GM21515 (cell line): ENCODE results near the gene AP3S1.
"Not testable (repeated sequence)": the region's sequence is repeated elsewhere in the genome, so short reads cannot be mapped to it uniquely, and the experiment has no call there.

Source experiments
- ATAC-seq: cut with Tn5 transposase; IDR thresholded peaks from one replicate; pipeline ENCODE4 v1.9.1; 2021; ENCODE audit not compliant: unreplicated experiment

The AP3S1 gene

DNA sequence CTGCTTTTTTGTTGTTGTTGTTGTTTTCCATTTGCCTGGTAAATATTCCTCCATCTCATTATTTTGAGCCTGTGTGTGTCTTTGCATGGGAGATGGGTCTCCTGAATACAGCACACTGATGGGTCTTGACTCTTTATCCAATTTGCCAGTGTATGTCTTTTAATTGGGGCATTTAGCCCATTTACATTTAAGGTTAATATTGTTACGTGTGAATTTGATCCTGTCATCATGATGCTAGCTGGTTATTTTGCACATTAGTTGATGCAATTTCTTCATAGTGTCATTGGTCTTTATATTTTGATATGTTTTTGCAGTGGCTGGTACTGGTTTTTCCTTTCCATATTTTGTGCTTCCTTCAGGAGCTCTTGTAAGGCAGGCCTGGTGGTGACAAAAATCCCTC lies 16.8 kb upstream of the AP3S1 start:
- not testable (repeated sequence) for ATAC-seq

GRCh38 chr5:115825948-115826347 lies 15.8 kb upstream of the AP3S1 start:
- no peak for ATAC-seq

GRCh38 chr5:115829913-115830312 lies 11.8 kb upstream of the AP3S1 start:
- ATAC-seq = no peak

- ATAC-seq = peak; percentile 81
Observed at GRCh38 chr5:115831163-115831768, 10.5 kb upstream of the AP3S1 start.

- no peak for ATAC-seq
Observed at GRCh38 chr5:115835481-115835880, 6.3 kb upstream of the AP3S1 start.

DNA sequence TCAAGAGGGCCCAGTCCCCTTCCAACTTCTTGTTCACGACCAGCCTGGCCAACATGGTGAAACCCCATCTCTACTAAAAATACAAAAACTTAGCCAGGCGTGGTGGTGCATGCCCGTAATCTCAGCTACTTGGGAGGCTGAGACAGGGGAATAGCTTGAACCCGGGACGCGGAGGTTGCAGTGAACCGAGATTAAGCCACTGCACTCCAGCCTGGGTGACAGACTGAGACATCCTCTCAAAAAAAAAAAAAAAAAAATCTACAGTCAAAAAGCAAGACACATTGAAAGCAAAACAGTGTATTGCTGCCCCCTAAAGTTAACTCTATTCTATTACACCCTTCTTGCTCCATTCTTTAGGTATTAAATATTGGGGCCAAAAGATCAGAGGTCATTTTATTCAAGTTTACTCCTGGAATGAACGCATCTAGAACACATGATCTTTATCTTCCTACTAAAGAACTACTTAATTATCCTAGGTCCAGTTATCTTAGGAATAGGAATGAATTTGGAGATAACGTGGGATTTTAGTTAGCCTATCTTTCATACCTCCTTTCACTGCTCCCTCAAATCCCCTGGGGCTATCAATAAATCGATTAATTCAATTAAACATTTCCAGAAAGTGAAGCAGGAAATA lies 2.7 kb upstream of the AP3S1 start:
- peak; percentile 24 for ATAC-seq

GRCh38 chr5:115840873-115841272 lies 862 bp upstream of the AP3S1 start:
- no peak for ATAC-seq

GRCh38 chr5:115842089-115842935 lies 577 bp downstream of the AP3S1 start:
- ATAC-seq = peak; percentile 37

- ATAC-seq = no peak
Observed at GRCh38 chr5:115842952-115843351, 1.2 kb downstream of the AP3S1 start.

DNA sequence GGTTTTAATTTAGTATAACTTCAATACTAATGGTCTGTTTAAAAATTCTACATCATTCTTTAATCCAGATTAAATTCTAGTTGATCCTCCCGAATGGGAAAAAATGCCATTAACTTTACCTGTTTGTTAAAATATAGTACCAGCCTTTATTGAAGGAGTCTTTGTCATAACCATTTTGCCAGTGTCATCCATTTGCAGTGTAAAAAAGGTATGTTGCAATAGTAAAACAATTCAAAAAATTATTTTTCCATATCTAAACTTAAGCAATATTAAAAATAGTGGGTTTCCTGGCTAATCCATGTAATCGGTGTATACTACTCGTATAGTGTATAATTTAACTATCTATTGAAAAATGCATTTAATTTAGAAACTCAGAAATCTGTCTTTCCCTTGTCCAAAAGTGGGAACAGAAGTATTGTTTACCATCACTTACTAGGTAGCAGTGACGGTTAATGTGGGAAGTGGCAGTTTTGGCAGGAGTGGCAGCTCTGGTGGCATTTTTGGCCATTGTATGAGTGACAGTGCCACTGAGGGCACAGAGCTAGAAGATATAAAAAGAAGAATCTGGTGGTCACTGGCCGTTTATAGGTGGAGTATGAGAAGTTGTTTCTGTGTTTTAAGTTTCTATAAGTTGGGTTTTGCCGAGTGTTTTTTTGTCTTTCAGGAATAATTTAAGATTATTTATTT lies 1.9 kb downstream of the AP3S1 start:
- no peak for ATAC-seq

- ATAC-seq = no peak
Observed at GRCh38 chr5:115844321-115844817, 2.6 kb downstream of the AP3S1 start.

GRCh38 chr5:115847290-115847689 lies 5.6 kb downstream of the AP3S1 start:
- ATAC-seq = no peak

DNA sequence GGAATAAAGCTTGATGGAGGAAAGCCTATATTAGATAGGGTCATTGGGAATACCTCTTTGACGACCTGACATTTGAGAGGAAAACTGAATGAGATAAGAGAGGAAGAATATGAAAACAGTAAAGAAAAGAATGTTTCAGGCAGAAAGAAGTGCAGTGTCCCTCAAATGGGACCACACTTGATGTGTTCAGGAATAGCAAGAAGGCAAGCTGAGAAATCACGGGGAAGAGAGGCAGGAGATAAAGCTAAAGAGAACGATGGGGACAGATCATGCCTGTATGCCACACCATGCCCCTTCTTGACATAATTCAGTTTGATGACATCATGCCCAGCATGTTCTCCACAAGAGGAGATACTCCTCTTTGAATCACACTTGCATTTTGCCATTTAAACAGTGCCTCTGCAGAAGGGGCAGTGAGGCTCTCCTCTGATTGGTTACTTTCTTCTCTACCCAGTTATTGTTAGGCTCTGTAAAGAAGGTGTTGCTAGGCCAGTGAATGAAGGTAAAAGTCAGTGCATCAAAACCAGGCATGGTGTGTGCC lies 7.6 kb downstream of the AP3S1 start:
- ATAC-seq = no peak

DNA sequence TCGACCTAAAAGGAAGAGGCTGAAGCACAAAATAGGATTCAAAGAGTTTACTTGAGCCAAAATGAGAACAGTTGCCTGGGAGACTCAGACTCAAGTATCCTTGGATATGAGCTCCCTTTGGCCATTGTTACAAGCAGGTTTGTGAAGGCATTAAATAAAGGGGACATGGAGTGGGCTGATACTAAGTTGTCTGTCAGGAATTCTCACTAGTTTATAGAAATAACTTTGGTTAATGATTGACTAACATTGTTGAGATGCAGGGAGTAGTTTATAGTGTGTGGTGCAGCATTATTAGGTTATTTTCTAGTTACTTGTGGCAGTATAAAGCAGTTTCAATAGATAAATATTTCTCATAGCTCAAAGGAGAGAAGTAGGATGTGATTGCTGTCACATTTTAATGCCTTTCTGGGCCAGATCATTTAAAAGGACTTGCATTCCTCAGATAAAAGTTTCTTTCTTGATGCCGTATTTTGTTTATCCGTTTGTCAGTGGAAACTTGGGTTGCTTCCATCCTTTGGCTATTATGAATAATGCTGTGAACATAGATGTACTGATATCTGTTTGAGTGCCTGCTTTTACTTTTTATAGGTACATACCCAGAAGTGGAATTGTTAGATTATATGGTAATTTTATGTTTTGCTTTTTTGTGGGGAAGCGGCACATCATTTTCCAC lies 9.1 kb downstream of the AP3S1 start:
- no peak for ATAC-seq

DNA sequence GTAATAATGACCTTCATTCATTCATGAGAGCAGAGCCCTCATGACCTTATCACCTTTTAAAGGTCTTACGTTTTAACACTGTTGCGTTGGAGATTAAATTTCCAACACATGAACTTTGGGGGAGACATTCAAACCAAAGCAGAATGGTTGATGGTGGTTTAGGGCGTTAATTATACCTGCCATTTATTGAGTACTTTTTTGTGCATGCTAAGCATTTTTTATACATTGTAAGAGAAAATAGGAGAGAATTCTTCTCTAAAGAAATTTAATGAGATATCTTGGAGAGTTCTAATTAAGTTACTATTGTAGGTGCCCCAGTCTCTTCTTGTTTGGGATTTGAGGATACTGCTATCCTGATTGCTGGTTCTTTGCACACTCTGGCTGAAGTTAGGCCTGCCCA lies 12.4 kb downstream of the AP3S1 start:
- no peak for ATAC-seq

GRCh38 chr5:115855959-115856358 lies 14.2 kb downstream of the AP3S1 start:
- no peak for ATAC-seq

- ATAC-seq = no peak
Observed at GRCh38 chr5:115857057-115857479, 15.3 kb downstream of the AP3S1 start.

- ATAC-seq = no peak
Observed at GRCh38 chr5:115857626-115858349, 16.1 kb downstream of the AP3S1 start.

GRCh38 chr5:115858396-115858795 lies 16.7 kb downstream of the AP3S1 start:
- ATAC-seq = no peak

DNA sequence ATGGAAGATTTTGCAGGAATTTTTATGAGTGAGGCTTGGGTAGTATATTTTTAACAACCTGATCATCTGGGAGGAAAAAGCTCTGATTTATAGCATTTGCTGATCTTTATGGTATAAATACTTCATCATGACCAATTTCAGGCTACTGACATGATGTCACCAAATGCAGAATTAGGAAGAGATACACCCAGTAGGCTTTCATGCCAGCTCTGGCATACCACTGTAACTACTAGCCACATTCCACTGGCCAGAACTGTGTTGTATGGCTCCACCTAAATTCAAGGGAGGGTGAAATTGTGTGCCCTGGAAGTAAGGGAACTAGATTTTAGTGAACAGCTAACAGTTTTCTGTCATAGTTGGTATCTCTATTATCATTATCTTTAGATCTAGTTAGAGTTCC lies 17.6 kb downstream of the AP3S1 start:
- no peak for ATAC-seq
